GM18519 (cell line): ENCODE data around the gene CDK2.
A peak's percentile ranks its signal among the peaks of the same experiment; 100 is the strongest.
"Not testable (repeated sequence)": the region's sequence is repeated elsewhere in the genome, so short reads cannot be mapped to it uniquely, and the experiment has no call there.

Experiments used
- ATAC-seq: cut with Tn5 transposase; IDR thresholded peaks from one replicate; pipeline ENCODE4 v1.9.1; 2021; ENCODE audit warnings: mild to moderate bottlenecking, moderate library complexity; ENCODE audit not compliant: unreplicated experiment, low FRiP score

CDK2 gene

GRCh38 chr12:55974308-55974730 is 7.7 kb downstream of the CDK2 start:
- no peak for ATAC-seq

GRCh38 chr12:55978393-55978792 is 11.8 kb downstream of the CDK2 start:
- ATAC-seq = no peak

GRCh38 chr12:55979069-55979468 is 12.4 kb downstream of the CDK2 start:
- no peak for ATAC-seq

- not testable (repeated sequence) for ATAC-seq
Observed at GRCh38 chr12:55981882-55982281, 15.3 kb downstream of the CDK2 start.

- no peak for ATAC-seq
Observed at GRCh38 chr12:55982319-55982936, 15.8 kb downstream of the CDK2 start.

- no peak for ATAC-seq
Observed at GRCh38 chr12:55983232-55983842, 16.7 kb downstream of the CDK2 start.

- ATAC-seq = no peak
Observed at GRCh38 chr12:55984861-55985260, 18.2 kb downstream of the CDK2 start.

- no peak for ATAC-seq
Observed at GRCh38 chr12:55985341-55985740, 18.7 kb downstream of the CDK2 start.

GRCh38 chr12:55985976-55986375 is 19.3 kb downstream of the CDK2 start:
- not testable (repeated sequence) for ATAC-seq

- ATAC-seq = no peak
Observed at GRCh38 chr12:55991110-55991509, 24.5 kb downstream of the CDK2 start.

- no peak for ATAC-seq
Observed at GRCh38 chr12:55993230-55993853, 26.7 kb downstream of the CDK2 start.

GRCh38 chr12:55995366-55995765 is 28.7 kb downstream of the CDK2 start:
- no peak for ATAC-seq

GRCh38 chr12:55996201-55996714 is 29.6 kb downstream of the CDK2 start:
- ATAC-seq = no peak

- peak; percentile 95 for ATAC-seq
Observed at GRCh38 chr12:55996715-55997534, 30.3 kb downstream of the CDK2 start, which contains the start of gene SUOX. SUOX (plus strand) TSS chr12:55997276; CDS start chr12:56002222, 4,946 bp downstream.

GRCh38 chr12:55997535-55997859 is 30.9 kb downstream of the CDK2 start:
- no peak for ATAC-seq

GRCh38 chr12:55999522-55999921 is 32.9 kb downstream of the CDK2 start:
- not testable (repeated sequence) for ATAC-seq

GRCh38 chr12:55999999-56000540 is 33.4 kb downstream of the CDK2 start:
- not testable (repeated sequence) for ATAC-seq

GRCh38 chr12:56001487-56002100 is 35.0 kb downstream of the CDK2 start:
- ATAC-seq = no peak

- ATAC-seq = not testable (repeated sequence)
Observed at GRCh38 chr12:56003376-56003775, 36.7 kb downstream of the CDK2 start.

GRCh38 chr12:56004211-56004610 is 37.6 kb downstream of the CDK2 start:
- ATAC-seq = no peak
